H1 (cell line): ENCODE results near the gene MGAT5. TPM values are rescaled to one million over a fixed set of nuclear protein-coding genes. Genes with fewer than 3 reads are reported as not detected.

Experiments used
- CTCF ChIA-PET: fragments of 300-600 bp; sonication (Branson Sonifier 250); formaldehyde crosslinking; loops from one replicate; lab custom pipeline; 2021; ENCODE audit not compliant: partially characterized antibody; lab: Charles Lee
- POLR2A ChIA-PET: fragments of 300-600 bp; sonication (Branson Sonifier 250); formaldehyde crosslinking; loops from one replicate; lab custom pipeline; 2021; ENCODE audit warnings: inconsistent platforms; ENCODE audit not compliant: partially characterized antibody; lab: Charles Lee
- DNase-seq, 2 experiments: peaks; one replicate each; pipeline versions ENCODE4 v3.0.0 to v3.0.0-alpha.2; 2010 to 2022; ENCODE audit warnings: low spot score in 2 of 2, low read depth in 1 of 2, mixed read lengths in 1 of 2
- FAIRE-seq: peaks from 2 replicates; lab custom pipeline; 2011; peaks lifted over from hg19 to GRCh38; lab: Jason Lieb, UNC
- H2AFZ ChIP-seq: 2 replicates; pipeline ENCODE4 v1.8.1; 2012; ENCODE audit warnings: low read length, inconsistent platforms
- H2AK5ac ChIP-seq: 2 replicates; pipeline ENCODE4 v1.6.1; 2013; ENCODE audit warnings: low read depth, low read length
- H2BK120ac ChIP-seq: replicated peaks from 2 replicates; pipeline ENCODE3; 2013; ENCODE audit warnings: low read depth, low read length, inconsistent platforms
- H2BK12ac ChIP-seq: 2 replicates; pipeline ENCODE4 v1.6.1; 2013; ENCODE audit warnings: low read depth, low read length
- H2BK15ac ChIP-seq: 2 replicates; pipeline ENCODE4 v1.6.1; 2013; ENCODE audit warnings: low read length
- H2BK20ac ChIP-seq: 2 replicates; pipeline ENCODE4 v1.6.1; 2013; ENCODE audit warnings: low read length
- H2BK5ac ChIP-seq: 2 replicates; pipeline ENCODE4 v1.6.1; 2013; ENCODE audit warnings: low read depth, low read length
- H3K14ac ChIP-seq: 2 replicates; pipeline ENCODE4 v1.6.1; 2013; ENCODE audit warnings: inconsistent platforms; ENCODE audit not compliant: insufficient read length
- H3K18ac ChIP-seq: 2 replicates; pipeline ENCODE4 v1.6.1; 2013; ENCODE audit warnings: low read length; ENCODE audit errors: extremely low read depth
- H3K23ac ChIP-seq: 2 replicates; pipeline ENCODE4 v1.6.1; 2013; ENCODE audit warnings: inconsistent platforms; ENCODE audit not compliant: insufficient read length
- H3K23me2 ChIP-seq: 2 replicates; pipeline ENCODE4 v1.6.1; 2013; ENCODE audit warnings: low read depth, low read length
- H3K27ac ChIP-seq: 2 replicates; pipeline ENCODE4 v1.6.1; 2011; ENCODE audit warnings: low read depth, low read length, inconsistent platforms
- H3K27me3 ChIP-seq, 4 experiments: replicated peaks in 1 of 4; 1 replicate in 1 of 4; 2 replicates in 3 of 4; pipeline versions ENCODE4 v1.6.1 to v1.8.1; 2011 to 2013; ENCODE audit warnings: low read length in 3 of 4, mild to moderate bottlenecking in 3 of 4, inconsistent platforms in 2 of 4, mixed read lengths in 2 of 4, moderate library complexity in 1 of 4; ENCODE audit not compliant: control insufficient read depth in 3 of 4, insufficient read depth in 3 of 4; ENCODE audit errors: extremely low read depth in 1 of 4
- H3K36me3 ChIP-seq, 4 experiments: 2 replicates each; pipeline versions ENCODE4 v1.6.1 to v1.8.1; 2011 to 2013; ENCODE audit warnings: mild to moderate bottlenecking in 4 of 4, low read length in 3 of 4, moderate library complexity in 2 of 4, control low read depth in 1 of 4, inconsistent platforms in 1 of 4; ENCODE audit not compliant: insufficient read depth in 4 of 4, control insufficient read depth in 2 of 4
- H3K4ac ChIP-seq: replicated peaks from 2 replicates; pipeline ENCODE3; 2013; ENCODE audit warnings: low read length, low read depth, mixed read lengths, inconsistent platforms; ENCODE audit not compliant: insufficient read length
- H3K4me1 ChIP-seq, 4 experiments: replicated peaks in 1 of 4; 1 replicate in 1 of 4; 2 replicates in 3 of 4; pipeline versions ENCODE4 v1.6.1 to v1.8.1; 2011 to 2013; ENCODE audit warnings: low read length in 3 of 4, inconsistent platforms in 2 of 4, mixed read lengths in 1 of 4; ENCODE audit not compliant: insufficient read depth in 4 of 4, control insufficient read depth in 3 of 4
- H3K4me2 ChIP-seq, 2 experiments: 2 replicates each; pipeline versions ENCODE4 v1.6.1 to v1.8.1; 2011 to 2013; ENCODE audit warnings: low read depth in 2 of 2, low read length in 2 of 2, control low read depth in 1 of 2, inconsistent platforms in 1 of 2, mild to moderate bottlenecking in 1 of 2; ENCODE audit not compliant: insufficient read depth in 1 of 2
- H3K4me3 ChIP-seq, 4 experiments: fragments of 200-600, 300-600 bp in 1 of 4; sonication (generic), shearing (Covaris generic), sonication (Bioruptor Twin) in 1 of 4; 2 replicates each; pipeline versions ENCODE4 v1.5.1 to v1.8.1; 2011 to 2016; ENCODE audit warnings: low read length in 4 of 4, low read depth in 3 of 4, control low read depth in 2 of 4, inconsistent platforms in 2 of 4, mild to moderate bottlenecking in 2 of 4, mixed read lengths in 1 of 4, moderate library complexity in 1 of 4; ENCODE audit not compliant: insufficient read depth in 2 of 4; ENCODE audit errors: extremely low read depth in 1 of 4
- H3K56ac ChIP-seq: replicated peaks from 2 replicates; pipeline ENCODE3; 2013; ENCODE audit warnings: low read depth, mild to moderate bottlenecking, mixed read lengths, low read length, inconsistent platforms; ENCODE audit not compliant: insufficient read length
- H3K79me1 ChIP-seq: 2 replicates; pipeline ENCODE4 v1.6.1; 2013; ENCODE audit warnings: low read depth, low read length, control low read depth
- H3K79me2 ChIP-seq, 2 experiments: 2 replicates each; pipeline versions ENCODE4 v1.6.1 to v1.8.1; 2012 to 2013; ENCODE audit warnings: low read length in 2 of 2, mild to moderate bottlenecking in 2 of 2, inconsistent platforms in 1 of 2; ENCODE audit not compliant: insufficient read depth in 2 of 2, control insufficient read depth in 1 of 2
- H3K9ac ChIP-seq, 4 experiments: replicated peaks in 1 of 4; 1 replicate in 1 of 4; 2 replicates in 3 of 4; pipeline versions ENCODE4 v1.6.1 to v1.8.1; 2011 to 2013; ENCODE audit warnings: low read depth in 3 of 4, low read length in 3 of 4, control low read depth in 2 of 4, mild to moderate bottlenecking in 2 of 4, moderate library complexity in 2 of 4, inconsistent platforms in 1 of 4; ENCODE audit errors: extremely low read depth in 1 of 4
- H3K9me3 ChIP-seq, 2 experiments: 2 replicates each; pipeline versions ENCODE4 v1.6.1 to v1.8.1; 2012 to 2013; ENCODE audit warnings: mild to moderate bottlenecking in 2 of 2, moderate library complexity in 2 of 2, control low read depth in 1 of 2, inconsistent platforms in 1 of 2, low read depth in 1 of 2, low read length in 1 of 2, mixed read lengths in 1 of 2; ENCODE audit not compliant: insufficient read depth in 2 of 2
- H4K20me1 ChIP-seq, 2 experiments: replicated peaks in 1 of 2; 2 replicates each; pipeline versions ENCODE3 to v1.8.1; 2011 to 2013; ENCODE audit warnings: inconsistent platforms in 2 of 2, low read length in 2 of 2, mild to moderate bottlenecking in 1 of 2; ENCODE audit not compliant: insufficient read depth in 2 of 2, control insufficient read depth in 1 of 2
- H4K5ac ChIP-seq: 2 replicates; pipeline ENCODE4 v1.6.1; 2013; ENCODE audit warnings: low read length, low read depth, mixed read lengths, inconsistent platforms; ENCODE audit not compliant: insufficient read length
- H4K8ac ChIP-seq: 2 replicates; pipeline ENCODE4 v1.8.0; 2013; ENCODE audit warnings: mild to moderate bottlenecking, moderate library complexity, low read length, inconsistent platforms; ENCODE audit not compliant: insufficient read depth; ENCODE audit errors: extremely low read depth
- H4K91ac ChIP-seq: replicated peaks from 2 replicates; pipeline ENCODE3; 2013; ENCODE audit warnings: low read length, mixed read lengths, inconsistent platforms; ENCODE audit not compliant: insufficient read length
- CEBPB ChIP-seq: IDR thresholded peaks from 2 replicates; pipeline ENCODE4 v1.6.1; 2012; ENCODE audit warnings: low read depth, low read length
- CHD2 ChIP-seq: IDR thresholded peaks from 2 replicates; pipeline ENCODE4 v1.6.1; 2012; ENCODE audit warnings: low read length, improper control_type of control experiment
- EP300 ChIP-seq, 2 experiments: IDR thresholded peaks; 1 replicate in 1 of 2; 2 replicates in 1 of 2; pipeline ENCODE4 v1.6.1; 2011 to 2012; ENCODE audit warnings: low read depth in 2 of 2, low read length in 2 of 2, mild to moderate bottlenecking in 2 of 2, borderline replicate concordance in 1 of 2, inconsistent platforms in 1 of 2, moderate library complexity in 1 of 2
- GABPA ChIP-seq: IDR thresholded peaks from 2 replicates; pipeline ENCODE4 v1.6.1; 2011; ENCODE audit warnings: mild to moderate bottlenecking, low read length, moderate library complexity, borderline replicate concordance; ENCODE audit not compliant: insufficient read depth
- POLR2A ChIP-seq, 2 experiments: IDR thresholded peaks; 1 replicate in 1 of 2; 2 replicates in 1 of 2; pipeline ENCODE4 v1.6.1; 2011; ENCODE audit warnings: low read depth in 2 of 2, low read length in 2 of 2, mild to moderate bottlenecking in 2 of 2; ENCODE audit errors: control extremely low read depth in 1 of 2
- RXRA ChIP-seq: IDR thresholded peaks from 2 replicates; pipeline ENCODE4 v1.6.1; 2011; ENCODE audit warnings: low read depth, mild to moderate bottlenecking, low read length, moderate library complexity; ENCODE audit not compliant: insufficient read depth
- SP1 ChIP-seq: IDR thresholded peaks from 2 replicates; pipeline ENCODE4 v1.6.1; 2011; ENCODE audit warnings: low read depth, low read length
- SP4 ChIP-seq: IDR thresholded peaks from 2 replicates; pipeline ENCODE4 v1.6.1; 2012; ENCODE audit warnings: low read length, inconsistent platforms
- TCF12 ChIP-seq: IDR thresholded peaks from 2 replicates; pipeline ENCODE4 v1.6.1; 2011; ENCODE audit warnings: low read depth, mild to moderate bottlenecking, low read length
- WGBS, 2 experiments: shearing (Covaris generic) in 1 of 2; methylation state at CpG; one replicate each; pipeline versions ENCODE4 v1.1.6 to v1.1.7; 2013 to 2015; ENCODE audit warnings: low lambda C conversion rate in 2 of 2, mixed read lengths in 2 of 2, inconsistent platforms in 1 of 2, low coverage in 1 of 2, missing lambda C conversion rate in 1 of 2; ENCODE audit not compliant: insufficient replicate concordance in 2 of 2, insufficient coverage in 1 of 2, insufficient read length in 1 of 2; ENCODE audit errors: extremely low coverage in 1 of 2, missing lambda C conversion rate in 1 of 2; 5-methylcytosine and 5-hydroxymethylcytosine counted together
- polyA plus RNA-seq, 7 experiments: library from polyadenylated mRNA; depleted of rRNA in 3 of 7; stranded (reverse) in 5 of 7; unstranded in 2 of 7; fragments of >200 nt in 5 of 7; fragments of 200-250 nt in 2 of 7; gene quantifications; 1 replicate in 5 of 7; 2 replicates in 1 of 7; 4 replicates in 1 of 7; pipeline versions ENCODE4 v1.2.1 to v1.2.3, GENCODE V29; 2011 to 2013; ENCODE audit warnings: missing spikeins in 2 of 7, mixed read lengths in 2 of 7
- total RNA-seq: library from RNA; stranded (reverse); fragmentation: NEBNext Ultra II Directional; extraction: Animal tissue kit (Norgen Biotek cat#: 25700); gene quantifications from 2 replicates; pipeline ENCODE4 v1.2.1, GENCODE V29; 2021
- TF ChIP-seq, protein P1 (sequence below): IDR thresholded peaks from 2 replicates; pipeline ENCODE4 v1.6.1; 2012; ENCODE audit warnings: low read length, inconsistent platforms
- TF ChIP-seq, protein P2 (sequence below): IDR thresholded peaks from 2 replicates; pipeline ENCODE4 v1.6.1; 2011; ENCODE audit warnings: low read depth, mild to moderate bottlenecking, low read length; ENCODE audit not compliant: insufficient read depth
- TF ChIP-seq, protein P3 (sequence below): IDR thresholded peaks from 2 replicates; pipeline ENCODE4 v1.6.1; 2012; ENCODE audit warnings: inconsistent platforms

The MGAT5 gene
- total and polyA plus RNA-seq, 2 of the 8 experiments (the other 6 are each of a cell fraction or from before 2014, with no cell fraction given), result 11.2 to 49.2 TPM

GRCh38 chr2:134283661-134284060, 29.8 kb downstream of the MGAT5 start:
- H3K18ac ChIP-seq, result no peak overlapping the region
- 85% methylated on average over 5 of the region's 5 CpGs; no CpG with 5 or more reads in 1 of the 2 experiments for WGBS, 2 experiments
- H3K4me1 ChIP-seq, result no peaks in the 10 kb centered on the region
- H3K4me2 ChIP-seq, result no peak overlapping the region
- H3K9me3 ChIP-seq, result no peaks in the 10 kb centered on the region
- no peak for DNase-seq
- H2BK20ac ChIP-seq, result no peak overlapping the region
- ChIA-PET CTCF (interaction anchor here (1.6 to 2.8 kb wide), 2 partner anchors 14 to 38 kb away, joined by 3 to 11 read pairs; no protein-coding TSS in a partner anchor), POLR2A (no interaction called here)
- no peak overlapping the region for H2AK5ac ChIP-seq
- H3K23me2 ChIP-seq, result no peaks in the 10 kb centered on the region
- H2AFZ ChIP-seq, result no peak overlapping the region
- no peak overlapping the region for H3K27ac ChIP-seq
- no peak overlapping the region for H3K4me3 ChIP-seq
- H4K91ac ChIP-seq, result no peak overlapping the region
- no peak overlapping the region for H3K56ac ChIP-seq
- H3K36me3 ChIP-seq, result no peaks in the 10 kb centered on the region; a peak in 1 of 8 replicates
- no peak overlapping the region for H3K14ac ChIP-seq
- H3K27me3 ChIP-seq, result no peaks in the 10 kb centered on the region; a peak in 1 of 7 replicates
- H4K5ac ChIP-seq, result no peak overlapping the region
- no peak overlapping the region for H2BK5ac ChIP-seq
- no peak overlapping the region for H3K4ac ChIP-seq
- no peak for FAIRE-seq
- no peaks in the 10 kb centered on the region; the same call in 1 of the 2 replicates for H3K79me1 ChIP-seq
- no peak overlapping the region for H3K23ac ChIP-seq
- peaks cover 0 to 15% of the 10 kb centered on the region in 2 experiments for H4K20me1 ChIP-seq
- H2BK12ac ChIP-seq, result no peak overlapping the region
- no peak overlapping the region for H2BK120ac ChIP-seq
- H2BK15ac ChIP-seq, result no peak overlapping the region
- H3K9ac ChIP-seq, result no peak overlapping the region
- no peak overlapping the region for H4K8ac ChIP-seq
- peaks cover 0 to 3% of the 10 kb centered on the region in 2 experiments; a peak in 1 of 4 replicates for H3K79me2 ChIP-seq
- TF ChIP-seq POLR2A (IDR thresholded peaks at IDR 0.05; ENCODE audit: control extremely low read depth in 1 of 2, low read depth in 2 of 2, low read length in 2 of 2) (no peak), SP1 (no peak), GABPA (no peak), SP4 (no peak), CEBPB (no peak), TCF12 (no peak), EP300 (IDR thresholded peaks at IDR 0.05; ENCODE audit: borderline replicate concordance in 1 of 2, low read depth in 2 of 2, low read length in 2 of 2) (no peak), CHD2 (no peak), RXRA (no peak)
- TF ChIP-seq, protein P1, sequence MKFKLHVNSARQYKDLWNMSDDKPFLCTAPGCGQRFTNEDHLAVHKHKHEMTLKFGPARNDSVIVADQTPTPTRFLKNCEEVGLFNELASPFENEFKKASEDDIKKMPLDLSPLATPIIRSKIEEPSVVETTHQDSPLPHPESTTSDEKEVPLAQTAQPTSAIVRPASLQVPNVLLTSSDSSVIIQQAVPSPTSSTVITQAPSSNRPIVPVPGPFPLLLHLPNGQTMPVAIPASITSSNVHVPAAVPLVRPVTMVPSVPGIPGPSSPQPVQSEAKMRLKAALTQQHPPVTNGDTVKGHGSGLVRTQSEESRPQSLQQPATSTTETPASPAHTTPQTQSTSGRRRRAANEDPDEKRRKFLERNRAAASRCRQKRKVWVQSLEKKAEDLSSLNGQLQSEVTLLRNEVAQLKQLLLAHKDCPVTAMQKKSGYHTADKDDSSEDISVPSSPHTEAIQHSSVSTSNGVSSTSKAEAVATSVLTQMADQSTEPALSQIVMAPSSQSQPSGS, result no peak
- TF ChIP-seq, protein P2, sequence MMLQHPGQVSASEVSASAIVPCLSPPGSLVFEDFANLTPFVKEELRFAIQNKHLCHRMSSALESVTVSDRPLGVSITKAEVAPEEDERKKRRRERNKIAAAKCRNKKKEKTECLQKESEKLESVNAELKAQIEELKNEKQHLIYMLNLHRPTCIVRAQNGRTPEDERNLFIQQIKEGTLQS, result no peak
- TF ChIP-seq, protein P3, sequence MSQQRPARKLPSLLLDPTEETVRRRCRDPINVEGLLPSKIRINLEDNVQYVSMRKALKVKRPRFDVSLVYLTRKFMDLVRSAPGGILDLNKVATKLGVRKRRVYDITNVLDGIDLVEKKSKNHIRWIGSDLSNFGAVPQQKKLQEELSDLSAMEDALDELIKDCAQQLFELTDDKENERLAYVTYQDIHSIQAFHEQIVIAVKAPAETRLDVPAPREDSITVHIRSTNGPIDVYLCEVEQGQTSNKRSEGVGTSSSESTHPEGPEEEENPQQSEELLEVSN, result no peak
